Embryonic facial prominence (tissue), 1 donor: Measurements from ENCODE around the gene HS2ST1.
"Not testable (repeated sequence)": the region's sequence is repeated elsewhere in the genome, so short reads cannot be mapped to it uniquely, and the experiment has no call there.

ENCODE experiments used
- DNase-seq: peaks from one replicate; pipeline ENCODE4 v3.0.0-alpha.2; 2016; ENCODE audit errors: extremely low spot score

HS2ST1 gene

GRCh38 chr1:86914601-86914997 lies at the start of gene HS2ST1:
Gene HS2ST1 (plus strand): TSS chr1:86914635.
- no peak for DNase-seq

GRCh38 chr1:86865973-86866637 lies 48.3 kb upstream of the HS2ST1 start:
- no peak for DNase-seq

GRCh38 chr1:86866665-86867064 lies 47.8 kb upstream of the HS2ST1 start:
- no peak for DNase-seq

- not testable (repeated sequence) for DNase-seq
These were observed 47.2 kb upstream of the HS2ST1 start for GRCh38 chr1:86867278-86867677.

DNA sequence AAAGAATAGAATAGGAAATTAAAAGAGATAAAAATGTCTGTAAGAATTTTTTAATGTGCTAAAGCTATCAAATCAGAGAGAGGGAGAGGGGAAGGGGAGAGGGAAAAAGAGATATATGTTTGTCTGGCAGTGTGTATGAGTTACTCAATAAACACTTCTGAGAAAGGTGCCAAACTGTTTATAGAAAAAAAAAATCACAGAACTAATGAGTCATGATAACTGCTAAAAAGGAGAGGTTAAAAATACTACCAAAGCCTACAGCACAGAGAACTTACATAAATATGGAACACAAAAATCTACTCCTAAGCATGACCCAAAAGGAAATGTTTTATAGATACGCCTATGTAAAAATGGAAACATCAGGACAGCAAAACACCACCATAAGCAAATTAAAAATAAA lies 46.0 kb upstream of the HS2ST1 start:
- no peak for DNase-seq

- no peak for DNase-seq
These were observed 43.4 kb upstream of the HS2ST1 start for GRCh38 chr1:86871001-86871400.

DNA sequence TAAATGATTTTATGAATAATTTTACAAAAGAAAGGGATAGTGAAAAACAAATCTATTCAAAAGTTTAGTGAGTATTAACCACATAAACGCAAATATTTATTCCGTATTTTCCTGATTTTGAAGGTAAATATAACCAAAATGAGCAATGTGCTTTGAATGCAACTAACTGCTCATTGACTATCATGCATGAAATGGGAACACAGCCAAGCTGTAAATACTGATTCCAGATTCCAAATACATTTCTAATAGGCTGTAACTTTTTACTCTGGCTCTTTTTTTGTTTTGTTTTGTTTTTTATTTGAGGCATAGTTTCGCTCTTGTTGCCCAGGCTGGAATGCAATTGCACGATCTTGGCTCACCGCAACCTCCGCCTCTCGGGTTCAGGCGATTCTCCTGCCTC lies 42.3 kb upstream of the HS2ST1 start:
- DNase-seq, result no peak

DNA sequence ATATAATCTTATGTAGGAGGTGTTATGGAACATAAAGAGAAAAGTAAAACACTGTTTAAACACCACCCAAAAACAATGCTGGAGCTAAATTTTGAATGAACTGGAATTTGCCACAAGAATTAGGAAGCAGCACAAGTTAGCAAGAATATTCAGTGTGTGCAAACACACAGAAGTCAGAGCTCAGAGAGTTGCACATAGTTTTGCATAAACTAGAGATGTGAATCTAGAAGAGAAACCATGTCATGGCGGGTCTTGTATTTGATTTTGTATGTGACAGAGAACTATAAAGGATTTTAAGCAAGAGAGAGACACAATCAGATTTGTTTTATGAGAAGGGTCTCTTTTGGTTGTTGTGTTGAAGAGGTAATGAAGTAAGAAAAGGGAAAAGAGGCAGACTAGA lies 38.7 kb upstream of the HS2ST1 start:
- no peak for DNase-seq

- DNase-seq, result no peak
These were observed 26.8 kb upstream of the HS2ST1 start for GRCh38 chr1:86887479-86888162.

- DNase-seq, result no peak
These were observed 26.1 kb upstream of the HS2ST1 start for GRCh38 chr1:86888327-86888726.

DNA sequence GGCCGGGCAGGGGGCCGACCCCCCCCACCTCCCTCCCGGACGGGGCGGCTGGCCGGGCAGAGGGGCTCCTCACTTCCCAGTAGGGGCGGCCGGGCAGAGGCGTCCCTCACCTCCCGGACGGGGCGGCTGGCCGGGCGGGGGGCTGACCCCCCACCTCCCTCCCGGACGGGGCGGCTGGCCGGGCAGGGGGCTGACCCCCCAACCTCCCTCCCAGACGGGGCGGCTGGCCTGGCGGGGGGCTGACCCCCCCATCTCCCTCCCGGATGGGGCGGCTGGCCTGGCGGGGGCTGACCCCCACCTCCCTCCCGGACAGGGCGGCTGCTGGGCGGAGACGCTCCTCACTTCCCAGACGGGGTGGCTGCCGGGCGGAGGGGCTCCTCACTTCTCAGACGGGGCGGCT lies 15.0 kb upstream of the HS2ST1 start:
- DNase-seq, result not testable (repeated sequence)

GRCh38 chr1:86905875-86906274 lies 8.6 kb upstream of the HS2ST1 start:
- no peak for DNase-seq

- no peak for DNase-seq
These were observed 8.0 kb upstream of the HS2ST1 start for GRCh38 chr1:86906419-86906818.

GRCh38 chr1:86912281-86912900 lies 2.0 kb upstream of the HS2ST1 start:
- DNase-seq, result no peak

DNA sequence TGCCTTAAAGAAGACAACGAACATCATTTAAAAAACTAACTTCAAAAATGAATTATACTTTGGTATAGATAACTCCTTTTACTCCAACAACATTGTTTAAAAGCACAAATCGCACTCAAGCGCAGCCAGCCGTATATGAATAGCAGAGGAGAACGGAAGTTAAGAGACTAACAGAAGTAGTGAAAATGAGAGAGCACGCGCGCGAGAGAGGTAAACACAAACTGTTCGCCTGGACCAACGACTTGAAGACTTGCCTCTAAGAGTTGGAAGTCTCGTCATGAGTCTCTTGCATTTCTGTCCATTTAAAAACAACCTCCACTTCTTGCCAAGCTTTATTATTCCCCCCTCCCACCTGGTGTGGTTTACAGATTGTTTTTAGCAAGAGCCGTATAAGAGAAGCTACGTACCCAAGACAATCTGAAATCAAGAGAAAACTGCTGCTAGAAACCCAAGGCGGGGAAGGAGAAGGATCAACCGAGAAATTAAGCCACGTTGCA lies 988 bp upstream of the HS2ST1 start:
- DNase-seq, result peak; percentile 36

DNA sequence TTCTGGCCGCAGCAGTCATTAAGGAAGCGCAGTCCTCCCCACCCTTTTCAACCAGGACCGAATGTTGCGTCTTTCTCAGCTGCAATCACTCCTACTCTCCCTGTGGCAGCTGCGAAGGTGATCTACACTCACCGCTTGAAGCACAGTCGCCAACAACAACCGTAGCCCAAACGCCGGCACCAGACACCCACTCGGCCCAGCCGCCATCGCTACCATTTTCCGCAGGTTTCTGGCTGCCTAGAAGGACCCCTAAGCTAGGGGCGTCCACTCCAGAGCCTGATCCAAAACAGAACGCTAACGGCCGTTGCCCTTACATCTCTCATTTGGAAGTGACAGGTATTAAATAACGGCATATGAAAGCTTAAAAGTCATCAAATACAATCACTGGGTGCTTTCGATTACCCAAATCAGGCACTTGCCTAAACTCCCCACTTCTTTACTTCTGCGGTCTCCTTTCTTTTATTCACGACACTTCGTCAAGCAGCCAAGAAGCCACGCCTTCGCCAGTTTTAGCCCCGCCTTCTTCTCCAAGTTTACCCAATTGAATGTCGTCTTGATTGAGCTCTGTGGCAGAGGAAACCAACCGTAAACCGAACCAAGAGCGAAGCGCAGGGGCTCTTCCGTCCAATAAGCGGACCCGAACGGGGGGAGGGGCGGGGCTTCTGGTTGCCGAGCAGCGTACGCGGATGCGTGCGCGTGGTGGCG lies 387 bp upstream of the HS2ST1 start, which contains the start of gene SELENOF:
TSS of gene SELENOF (minus strand) at position 231 of the 705 bp plus-strand sequence. CDS start at position 216, 15 bp downstream.
- peak; percentile 100 for DNase-seq

GRCh38 chr1:86914998-86915736 lies 732 bp downstream of the HS2ST1 start:
- peak; percentile 48 for DNase-seq

DNA sequence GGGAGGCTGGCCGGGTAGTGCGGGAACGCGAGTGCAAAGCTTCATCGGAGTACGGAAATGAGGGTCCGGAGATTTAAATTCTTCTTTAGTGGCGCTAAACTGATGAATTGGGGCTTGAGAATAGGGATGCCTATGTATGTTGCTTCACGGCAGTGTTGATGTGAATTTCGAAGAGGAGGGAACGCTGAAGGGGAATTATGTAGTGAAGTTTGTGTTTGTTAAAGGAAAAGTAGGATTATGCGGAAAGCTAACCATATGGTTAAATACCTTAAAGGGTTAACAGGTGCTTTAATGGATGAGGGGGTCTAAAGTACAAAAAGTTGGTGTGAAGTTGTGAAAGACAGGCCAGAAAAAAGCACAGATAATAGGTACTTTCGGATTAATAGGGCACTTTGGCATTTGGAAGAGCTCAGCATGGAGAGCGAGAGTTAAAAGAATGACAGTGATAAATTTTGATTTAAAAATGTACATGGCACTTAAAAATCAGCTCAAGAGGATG lies 1.4 kb downstream of the HS2ST1 start:
- DNase-seq, result no peak

- DNase-seq, result no peak
These were observed 2.3 kb downstream of the HS2ST1 start for GRCh38 chr1:86916752-86917151.

DNA sequence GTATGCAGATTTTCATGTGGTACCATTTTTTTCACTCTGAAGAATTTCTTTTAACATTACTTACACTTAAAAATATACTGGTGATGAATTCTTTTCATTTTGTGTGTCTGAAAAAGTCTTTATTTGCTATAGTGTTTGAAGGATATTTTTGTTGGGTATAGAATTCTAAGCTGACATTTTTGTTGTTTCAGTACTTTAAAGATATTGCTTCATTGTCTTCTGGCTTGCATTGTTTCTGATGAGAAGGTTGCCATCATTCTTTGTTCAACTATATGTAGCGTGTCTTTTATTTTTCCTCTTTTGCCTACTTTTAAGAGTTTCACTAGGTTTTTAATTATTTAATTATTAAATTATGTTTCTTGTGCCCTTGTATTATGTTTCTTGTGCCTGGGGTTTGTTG lies 8.0 kb downstream of the HS2ST1 start:
- DNase-seq, result no peak

DNA sequence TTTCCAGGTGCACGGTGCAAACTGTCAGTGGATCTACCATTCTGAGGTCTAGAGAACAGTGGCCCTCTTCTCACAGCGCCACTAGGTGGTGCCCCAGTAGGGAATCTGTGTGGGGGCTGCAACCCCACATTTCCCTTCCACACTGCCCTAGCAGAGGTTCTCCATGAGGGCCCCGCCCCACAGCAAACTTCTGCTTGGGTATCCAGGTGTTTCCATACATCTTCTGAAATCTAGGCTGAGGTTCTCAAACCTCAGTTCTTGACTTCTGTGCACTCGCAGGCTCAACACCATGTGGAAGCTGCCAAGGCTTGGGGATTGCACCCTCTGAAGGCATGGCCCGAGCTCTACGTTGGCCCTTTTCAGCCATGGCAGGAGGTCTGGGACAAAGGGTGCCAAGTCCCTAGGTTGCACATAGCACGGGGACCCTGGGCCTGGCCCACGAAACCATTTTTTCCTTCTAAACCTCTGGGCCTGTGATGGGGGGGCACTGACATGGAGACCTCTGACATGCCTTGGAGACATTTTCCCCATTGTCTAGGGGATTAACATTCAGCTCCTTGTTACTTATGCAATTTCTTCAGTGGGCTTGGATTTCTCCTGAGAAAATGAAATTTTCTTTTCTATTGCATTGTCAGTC lies 10.0 kb downstream of the HS2ST1 start:
- no peak for DNase-seq
